HG02642 (cell line): ENCODE measurements around the gene DPP6.
"Not testable (repeated sequence)": the region's sequence is repeated elsewhere in the genome, so short reads cannot be mapped to it uniquely, and the experiment has no call there.

ENCODE experiments used
- ATAC-seq: cut with Tn5 transposase; IDR thresholded peaks from one replicate; pipeline ENCODE4 v1.9.1; 2021; ENCODE audit warnings: mild to moderate bottlenecking; ENCODE audit not compliant: unreplicated experiment, poor library complexity

Gene DPP6

DNA sequence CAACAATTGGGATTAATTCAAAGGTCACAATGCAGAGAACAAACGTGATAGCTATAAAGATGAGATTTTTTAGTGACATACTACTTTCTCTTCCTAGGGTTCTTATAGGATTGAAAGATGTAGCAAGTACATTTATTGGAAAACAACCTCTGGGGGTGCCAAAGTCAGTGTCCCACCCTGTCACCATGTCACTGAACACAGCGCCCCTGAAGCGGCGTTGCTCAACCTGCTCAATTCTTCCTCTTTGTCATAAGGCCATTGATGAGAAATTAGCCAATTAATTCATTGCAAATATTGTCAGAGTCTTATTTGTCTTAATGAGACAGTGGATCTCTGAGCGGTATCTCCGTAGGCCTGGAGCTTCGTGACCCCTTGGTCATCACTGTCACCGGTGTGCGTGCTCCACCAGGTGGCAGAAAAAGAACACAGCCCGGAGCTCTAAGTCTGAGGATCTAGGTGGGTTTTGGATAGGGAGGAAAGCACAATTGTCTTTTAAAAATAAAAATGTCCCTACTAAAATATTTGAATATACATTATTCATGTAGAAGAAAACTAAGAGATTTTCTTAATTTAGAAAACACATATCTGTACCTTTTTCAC is 588.2 kb downstream of the DPP6 start:
- ATAC-seq = no peak

GRCh38 chr7:154640917-154641316 is 588.7 kb downstream of the DPP6 start:
- no peak for ATAC-seq

DNA sequence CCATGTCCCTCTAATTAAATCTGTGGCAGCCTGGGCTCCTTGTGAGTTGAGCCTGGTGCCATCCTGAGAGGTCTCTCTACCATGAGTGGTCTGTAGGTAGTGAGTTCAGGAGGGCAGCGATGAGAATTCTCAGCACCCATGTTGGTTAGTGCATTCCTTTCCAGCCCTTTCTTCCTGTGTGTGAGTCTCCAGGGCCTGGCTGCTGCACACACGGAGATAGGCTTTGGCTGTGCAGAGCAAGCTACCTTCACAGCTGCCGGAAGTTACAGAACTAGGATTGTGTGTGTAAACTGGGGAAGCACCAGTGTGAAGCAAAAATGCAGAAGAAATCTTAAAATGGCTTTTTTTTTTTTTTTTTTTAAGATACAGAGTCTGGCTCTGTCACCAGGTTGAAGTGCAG is 592.2 kb downstream of the DPP6 start:
- ATAC-seq = no peak

GRCh38 chr7:154646126-154647013 is 594.2 kb downstream of the DPP6 start:
- ATAC-seq = no peak

DNA sequence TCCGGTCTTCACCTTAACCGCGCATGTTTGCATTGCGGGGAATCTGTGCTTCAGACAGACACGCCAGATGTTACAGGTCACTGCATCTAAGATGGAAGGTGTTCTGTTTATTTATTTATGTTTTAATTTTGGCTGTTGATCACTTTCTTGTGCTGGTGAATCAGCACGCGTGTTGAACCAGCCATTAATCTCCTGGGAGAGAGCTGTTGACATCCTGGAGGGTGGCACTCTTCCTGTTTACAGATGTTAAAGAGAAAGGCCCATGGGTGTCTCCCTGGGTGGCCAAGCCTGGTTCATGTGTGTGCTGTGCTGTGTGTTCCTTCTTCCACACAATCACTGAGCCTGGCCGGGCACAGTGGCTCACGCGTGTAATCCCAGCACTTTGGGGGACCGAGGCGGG is 595.4 kb downstream of the DPP6 start:
- no peak for ATAC-seq

DNA sequence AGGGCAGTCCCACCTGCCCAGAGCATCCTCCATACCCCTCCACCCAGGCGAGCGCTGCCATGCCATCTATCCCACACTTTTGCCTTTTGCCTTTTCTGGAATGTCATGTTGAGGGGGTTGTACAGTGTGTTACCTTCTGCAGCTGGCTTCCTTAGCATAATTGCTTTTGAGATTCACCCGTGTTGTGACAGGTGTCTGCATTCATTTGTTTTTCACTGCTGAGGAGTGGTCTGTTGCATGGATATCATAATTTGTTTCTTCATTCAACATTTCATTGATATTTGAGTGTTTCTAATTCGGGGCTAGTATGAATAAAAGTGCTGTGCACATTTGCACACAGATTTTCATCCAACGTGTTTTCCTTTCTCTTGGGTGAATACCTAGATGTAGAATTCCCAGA is 596.8 kb downstream of the DPP6 start:
- no peak for ATAC-seq

DNA sequence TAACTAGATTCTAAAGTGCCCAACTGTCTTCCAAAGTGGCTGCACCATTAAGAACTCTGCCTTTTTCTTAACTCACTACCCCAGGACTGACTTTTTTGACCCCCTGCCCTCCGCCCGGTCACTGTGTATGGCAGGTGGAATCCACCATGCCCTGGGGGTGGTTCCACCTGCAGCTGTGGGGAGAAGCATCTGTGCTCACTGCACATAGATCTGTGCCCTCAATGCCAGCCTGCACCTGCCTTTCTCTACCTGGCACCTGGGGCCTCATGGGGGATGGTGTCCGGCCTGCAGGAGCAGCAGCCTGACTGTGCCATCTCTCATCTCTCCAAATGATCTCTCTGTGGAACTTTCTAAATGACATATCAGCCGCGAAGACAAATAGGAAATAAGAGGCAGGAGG is 597.2 kb downstream of the DPP6 start:
- no peak for ATAC-seq

- no peak for ATAC-seq
Observed at GRCh38 chr7:154650275-154650674, 598.1 kb downstream of the DPP6 start.

- no peak for ATAC-seq
Observed at GRCh38 chr7:154651501-154651900, 599.3 kb downstream of the DPP6 start.

- ATAC-seq = no peak
Observed at GRCh38 chr7:154652564-154652963, 600.4 kb downstream of the DPP6 start.

DNA sequence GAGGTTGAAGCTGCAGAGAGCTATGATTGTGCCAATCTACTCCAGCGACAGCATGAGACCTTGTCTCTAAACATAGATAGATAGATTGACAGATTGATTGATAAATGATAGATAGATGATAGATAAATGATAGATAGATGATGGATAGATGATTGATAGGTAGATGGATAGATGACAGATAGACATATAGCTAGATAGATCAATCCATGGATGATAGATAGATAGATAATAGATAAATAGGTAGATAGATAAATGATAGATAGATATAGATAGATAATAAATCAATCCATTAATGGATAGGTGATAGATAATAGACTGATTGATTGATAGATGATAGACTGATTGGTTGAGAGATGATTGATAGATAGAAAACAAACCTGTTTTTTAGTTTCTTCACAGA is 601.1 kb downstream of the DPP6 start:
- no peak for ATAC-seq

DNA sequence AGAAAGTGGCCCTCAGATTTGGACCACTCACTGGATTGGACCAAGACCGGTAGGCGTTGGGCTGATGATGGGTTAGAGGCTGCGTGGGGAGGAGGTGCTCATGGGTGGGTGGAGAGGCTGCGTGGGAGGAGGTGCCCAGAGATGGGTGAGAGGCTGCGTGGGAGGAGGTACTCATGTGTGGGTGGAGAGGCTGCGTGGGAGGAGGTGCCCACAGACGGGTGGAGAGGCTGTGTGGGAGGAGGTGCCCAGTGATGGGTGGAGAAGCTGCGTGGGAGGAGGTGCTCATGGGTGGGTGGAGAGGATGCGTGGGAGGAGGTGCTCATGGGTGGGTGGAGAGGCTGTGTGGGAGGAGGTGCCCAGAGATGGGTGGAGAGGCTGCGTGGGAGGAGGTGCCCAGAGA is 604.4 kb downstream of the DPP6 start:
- ATAC-seq = no peak

DNA sequence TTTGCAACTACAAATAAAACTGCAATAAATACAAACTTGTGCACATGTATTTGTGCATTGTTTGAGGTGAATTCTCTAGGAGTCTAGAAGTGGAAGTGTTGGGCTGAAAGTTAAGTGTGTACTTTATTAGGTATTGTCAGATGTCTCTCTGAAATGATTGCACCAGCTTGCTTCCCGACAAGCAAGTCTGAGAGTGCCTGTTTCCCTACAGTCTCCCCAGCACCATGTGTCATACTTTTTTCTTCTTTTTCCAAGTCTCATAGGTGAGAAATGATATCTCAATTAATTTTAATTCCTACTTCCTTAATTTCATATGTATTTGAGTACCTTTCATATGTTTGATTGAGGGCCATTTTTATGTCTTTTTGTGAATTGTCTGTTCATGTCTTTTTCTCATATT is 614.6 kb downstream of the DPP6 start:
- ATAC-seq = no peak

DNA sequence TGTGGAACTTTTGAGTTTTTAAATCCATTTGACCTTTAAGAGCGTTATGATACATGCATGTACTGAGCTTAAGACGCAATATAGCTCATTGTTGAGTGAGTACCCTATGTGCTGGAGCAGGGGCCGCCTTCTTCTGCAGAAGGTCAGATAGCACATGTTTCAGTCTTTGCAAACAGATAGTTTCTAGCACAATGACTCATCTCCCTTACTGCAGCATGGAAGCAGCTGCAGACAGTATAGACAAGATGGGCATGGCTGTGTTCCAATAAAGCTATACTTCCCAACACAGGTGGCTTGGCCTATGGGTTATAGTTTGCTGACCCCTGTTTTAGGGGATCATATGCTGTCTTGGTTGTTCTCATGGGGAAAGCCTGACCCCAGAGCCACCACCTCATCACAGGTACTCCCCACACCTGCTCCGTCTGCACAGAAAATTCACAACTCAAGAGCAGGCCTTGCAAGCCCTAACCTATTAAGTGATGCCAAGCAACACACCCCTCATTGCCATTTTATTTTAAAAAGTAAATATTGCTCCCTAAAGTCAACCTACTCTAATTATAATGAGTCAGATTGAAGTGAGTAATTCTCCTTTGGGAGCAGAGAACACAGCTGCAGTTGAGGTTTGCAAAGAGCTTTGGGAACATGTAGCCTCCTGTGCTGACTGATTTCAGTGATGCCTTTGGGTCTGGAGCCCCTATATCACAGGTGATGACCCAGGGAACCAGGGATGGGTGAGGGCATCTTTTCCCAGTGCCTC is 620.6 kb downstream of the DPP6 start:
- ATAC-seq = no peak

DNA sequence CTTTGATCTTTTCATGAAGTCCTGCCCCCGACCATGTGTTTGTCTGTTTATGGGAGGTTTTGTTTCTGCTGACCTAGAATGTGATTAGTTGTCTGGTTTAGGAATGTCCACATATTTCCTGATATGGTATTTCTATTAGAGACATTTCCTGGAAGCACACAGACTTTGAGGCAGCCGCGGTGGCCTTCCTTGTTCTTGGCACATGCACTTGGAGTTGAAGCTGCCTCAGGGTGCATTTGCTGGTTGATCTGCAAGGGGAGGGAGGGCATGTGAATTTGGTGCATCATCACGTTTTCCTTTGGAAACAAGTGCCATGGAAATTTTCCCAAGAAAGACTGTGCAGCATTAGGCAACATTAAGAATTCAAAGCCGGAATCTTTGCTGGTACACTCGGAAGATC is 622.0 kb downstream of the DPP6 start:
- no peak for ATAC-seq

- no peak for ATAC-seq
Observed at GRCh38 chr7:154675560-154675959, 623.4 kb downstream of the DPP6 start.

GRCh38 chr7:154676033-154676421 is 623.8 kb downstream of the DPP6 start:
- not testable (repeated sequence) for ATAC-seq

DNA sequence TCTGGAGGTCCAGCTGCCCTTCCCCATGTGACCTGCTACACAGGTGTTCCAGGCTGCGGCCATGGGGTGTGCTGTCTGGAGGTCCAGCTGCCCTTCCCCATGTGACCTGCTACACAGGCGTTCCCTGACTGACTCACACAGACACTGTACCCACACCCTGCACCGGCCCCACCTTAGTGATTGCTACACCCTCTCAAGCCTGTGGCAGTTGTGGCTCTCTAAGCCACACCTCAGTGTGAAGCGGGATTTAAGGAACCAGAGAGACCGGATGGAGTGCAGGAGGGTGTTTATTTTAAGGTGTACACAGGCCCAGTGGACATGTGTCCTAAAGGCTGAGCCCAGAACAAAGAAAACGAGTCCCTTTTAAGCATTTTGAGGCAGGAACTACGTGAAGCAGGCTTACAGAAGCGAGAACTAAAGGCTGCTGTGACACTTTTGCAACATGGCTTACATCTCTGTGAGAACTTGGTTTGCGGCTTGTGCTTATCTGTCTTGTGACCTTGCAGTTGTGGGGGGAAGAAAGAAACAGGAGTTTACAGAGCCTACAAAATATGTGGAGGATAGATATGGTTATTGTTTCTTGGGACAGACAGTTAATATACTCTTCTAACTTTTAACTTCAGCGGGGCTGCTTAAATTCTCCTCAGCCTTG is 624.4 kb downstream of the DPP6 start:
- ATAC-seq = no peak

DNA sequence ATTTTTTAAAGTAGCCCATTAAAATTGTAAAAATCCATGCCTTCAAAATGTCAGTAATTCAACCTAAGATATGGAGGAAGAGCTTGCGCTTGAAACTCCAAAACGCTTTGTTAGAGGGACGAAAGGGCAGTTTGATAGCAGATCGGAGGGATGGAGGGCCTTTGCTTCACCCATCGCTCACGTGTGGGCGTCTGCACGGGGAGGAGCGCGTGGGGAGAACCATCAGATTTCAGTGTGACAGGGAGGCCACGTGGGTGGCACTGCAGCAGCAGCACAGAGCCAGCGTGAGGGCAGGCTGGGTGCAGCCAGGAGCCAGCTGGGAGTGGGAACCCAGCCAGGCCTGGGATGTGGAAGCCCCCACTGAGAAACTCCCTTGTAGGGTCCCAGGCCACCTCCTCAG is 625.3 kb downstream of the DPP6 start:
- ATAC-seq = no peak

GRCh38 chr7:154678001-154678550 is 625.9 kb downstream of the DPP6 start:
- not testable (repeated sequence) for ATAC-seq
